Activated CD4-positive, CD25-positive, alpha-beta regulatory T cell (primary cell): ENCODE measurements around the gene LPP.
"Not testable (repeated sequence)": the region's sequence is repeated elsewhere in the genome, so short reads cannot be mapped to it uniquely, and the experiment has no call there.

Source experiments
- DNase-seq, 4 experiments: peaks; one replicate each; lab custom pipeline; 2025; lab: John Stamatoyannopoulos, UW

LPP gene

DNA sequence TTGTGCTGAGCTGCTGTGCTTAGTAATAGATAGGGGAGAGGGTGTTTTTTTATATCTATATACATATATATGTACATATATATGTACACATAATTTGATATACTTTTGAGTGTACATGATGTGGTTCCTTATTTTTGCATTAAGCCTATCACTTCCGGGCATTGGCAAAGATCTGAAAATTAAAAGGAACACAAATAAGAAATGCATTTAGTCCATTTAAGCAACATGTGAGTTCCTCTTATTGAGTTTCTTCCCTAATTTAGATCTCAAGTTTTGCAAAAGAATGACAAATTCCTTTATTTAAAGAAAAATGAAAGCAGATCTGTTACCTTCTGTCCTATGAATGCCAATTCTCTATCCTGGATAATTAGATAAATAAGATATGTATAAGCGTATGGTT, 435.1 kb downstream of the LPP start:
- no peak for DNase-seq

DNA sequence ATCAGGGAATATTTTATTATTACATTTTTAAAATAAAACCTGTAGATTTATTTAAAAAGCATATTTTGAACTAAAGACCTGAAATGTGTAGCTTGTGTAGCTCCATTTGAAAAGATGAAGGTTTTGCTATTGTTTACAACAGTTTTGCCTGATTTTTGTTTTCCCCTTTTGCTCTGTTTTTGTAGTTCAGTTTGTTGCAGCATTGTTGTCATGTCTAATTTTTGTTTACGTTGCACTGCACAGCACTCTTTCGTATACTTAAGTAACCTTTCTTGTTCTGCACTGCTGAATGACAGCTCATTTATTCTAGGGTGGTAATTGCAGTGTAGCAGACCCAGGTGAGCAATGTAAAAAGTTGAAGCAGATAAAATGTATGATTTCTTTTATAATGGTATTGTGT, 435.8 kb downstream of the LPP start:
- DNase-seq, result no peak

DNA sequence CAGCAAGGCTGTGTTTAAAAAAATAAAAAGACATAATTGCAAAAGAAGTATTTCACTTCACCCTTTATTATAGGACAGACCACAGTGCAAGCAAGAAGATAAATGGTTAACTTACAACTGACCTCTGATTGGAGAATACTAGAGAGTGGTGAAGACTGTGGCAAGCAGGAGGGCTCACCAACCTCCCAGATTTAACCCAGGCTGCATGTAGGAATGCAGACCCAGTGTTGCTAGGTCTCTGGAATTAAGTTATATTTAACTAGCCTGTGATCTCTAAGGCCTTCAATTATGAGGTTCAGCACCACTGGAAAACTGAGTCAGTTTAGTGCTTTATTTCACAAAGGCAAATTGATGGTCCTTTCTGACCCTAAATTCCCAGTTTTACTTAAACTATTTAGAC, 436.6 kb downstream of the LPP start:
- no peak for DNase-seq

DNA sequence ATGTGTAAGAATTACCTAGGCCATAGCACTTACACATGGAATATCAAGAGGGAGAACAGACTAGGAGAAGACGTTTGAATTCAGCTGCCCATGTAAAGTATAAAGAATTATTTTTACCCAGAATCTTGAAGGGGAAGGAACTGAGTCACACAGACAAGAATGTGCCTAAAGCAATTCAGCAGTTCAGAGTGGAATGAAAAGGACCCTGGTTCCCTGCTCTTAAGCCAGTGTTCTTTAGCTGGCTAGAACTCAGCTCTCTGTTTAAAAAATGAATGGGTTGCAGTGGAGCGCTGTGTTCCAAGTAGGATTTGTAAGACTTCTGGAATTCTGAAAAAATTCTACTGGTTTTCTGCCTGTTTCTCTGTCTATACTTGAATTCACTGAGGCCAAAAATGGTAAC, 440.2 kb downstream of the LPP start:
- DNase-seq, result no peak

DNA sequence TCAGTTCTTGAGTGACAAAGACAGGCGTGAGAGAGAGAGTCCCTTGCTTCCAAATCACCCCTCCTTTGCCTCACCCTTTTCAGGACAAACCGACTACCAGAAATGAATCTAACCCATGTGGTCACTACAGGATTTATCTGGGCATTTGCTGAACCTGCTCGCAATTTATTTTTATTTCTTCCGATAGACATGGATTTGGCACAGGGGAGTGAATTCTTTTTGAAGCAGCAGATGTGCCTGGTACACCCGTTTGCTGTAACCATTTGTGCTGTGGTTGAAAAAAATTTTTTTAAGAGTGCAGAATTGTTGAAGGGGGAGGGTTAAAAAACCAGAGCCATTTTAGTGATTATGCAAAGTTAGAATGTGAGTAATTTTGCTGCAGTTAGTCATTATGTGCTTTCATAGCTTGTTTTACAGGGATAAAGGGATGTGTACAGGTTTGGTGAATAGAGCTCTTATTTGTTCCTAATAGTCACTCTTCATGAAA, 442.0 kb downstream of the LPP start:
- no peak for DNase-seq

DNA sequence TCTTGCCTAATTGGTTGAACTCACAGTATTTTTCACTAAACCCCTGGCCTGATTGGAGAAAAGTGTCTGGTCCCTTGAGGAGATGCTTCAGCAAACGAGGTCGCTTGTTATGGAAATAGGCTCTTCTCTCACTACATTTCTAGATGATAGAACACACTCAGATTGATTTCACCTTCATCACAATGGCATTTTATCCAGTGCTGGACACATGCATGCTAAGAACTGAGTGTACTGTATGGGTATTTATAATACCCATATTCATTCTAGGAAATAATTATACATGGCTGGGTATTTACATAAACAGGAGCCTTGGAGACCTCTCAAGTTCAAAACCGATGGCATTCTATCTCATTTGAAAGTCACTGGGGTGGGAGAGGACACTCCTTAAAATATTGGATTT, 444.9 kb downstream of the LPP start:
- DNase-seq, result no peak

DNA sequence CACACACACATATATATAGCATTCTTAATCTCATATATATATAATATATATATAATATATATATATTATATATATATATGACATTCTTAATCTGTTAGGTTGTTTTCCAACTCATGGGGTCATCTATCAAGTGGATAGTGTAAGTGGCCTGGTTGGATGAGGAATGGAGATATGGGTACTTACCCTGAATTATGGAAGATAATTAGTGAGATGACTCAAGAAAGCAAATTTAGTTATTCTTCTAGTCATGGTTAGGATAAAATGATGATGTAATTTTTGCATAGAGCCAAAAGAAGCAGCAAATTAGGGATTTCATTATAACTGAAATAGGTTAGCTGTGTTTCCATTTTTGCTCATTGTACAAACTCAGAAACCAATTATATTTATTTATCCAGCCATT, 448.2 kb downstream of the LPP start:
- no peak for DNase-seq

DNA sequence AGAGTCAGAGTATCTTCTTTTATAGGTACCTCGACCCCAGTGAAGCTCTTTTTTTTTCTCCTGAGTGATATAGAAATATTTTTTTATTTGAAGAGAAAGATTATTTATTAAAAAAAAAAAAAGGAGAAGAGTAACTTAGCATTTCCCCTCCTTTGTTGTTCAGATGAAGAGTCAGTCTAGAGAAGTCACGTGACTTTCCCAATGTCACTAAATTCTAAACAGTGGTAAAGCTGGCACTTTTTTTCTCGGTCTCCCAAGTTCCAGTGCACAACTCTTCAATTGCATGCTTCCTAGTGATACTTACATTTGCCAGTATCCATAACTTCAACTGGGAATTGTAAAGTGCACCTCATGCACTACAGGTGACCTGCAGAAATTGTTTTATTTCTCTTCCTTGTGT, 448.7 kb downstream of the LPP start:
- DNase-seq, result no peak

DNA sequence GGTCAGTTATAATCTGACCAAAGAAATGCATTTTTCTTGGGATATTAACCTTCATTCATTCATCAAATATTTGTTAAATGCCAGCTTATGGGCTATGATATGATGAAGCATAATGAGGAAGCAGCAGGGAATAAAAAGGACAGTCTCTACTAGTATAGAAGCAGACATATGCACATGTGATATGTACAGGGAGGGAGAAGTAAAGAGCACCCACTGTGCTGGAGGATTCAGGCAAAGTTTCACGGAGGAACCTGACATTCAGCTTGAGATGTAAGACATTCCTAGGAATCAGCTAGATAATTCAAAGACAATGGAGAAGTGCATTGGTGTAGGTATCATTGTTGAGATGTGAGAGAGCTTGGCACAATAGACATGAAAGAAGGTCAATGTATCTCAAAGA, 450.7 kb downstream of the LPP start:
- DNase-seq, result no peak

DNA sequence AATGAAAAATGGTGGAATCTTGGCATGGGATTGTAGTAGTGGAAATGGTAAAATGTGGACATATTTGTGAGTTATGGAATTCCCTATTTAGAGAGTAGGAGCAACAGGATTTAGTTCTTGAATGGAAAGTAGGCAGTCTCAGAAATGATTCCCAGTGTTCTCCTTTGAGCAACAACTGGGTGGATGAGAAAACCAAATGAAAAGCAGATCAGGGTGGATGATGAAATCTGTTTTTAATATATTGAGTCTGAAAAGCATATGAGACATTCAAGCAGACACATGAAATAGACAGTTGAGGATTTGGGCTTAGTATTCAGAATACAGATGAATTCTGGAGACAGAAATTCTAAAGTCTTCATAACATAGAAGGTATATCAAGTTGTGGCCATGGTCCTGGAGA, 451.3 kb downstream of the LPP start:
- DNase-seq, result no peak

DNA sequence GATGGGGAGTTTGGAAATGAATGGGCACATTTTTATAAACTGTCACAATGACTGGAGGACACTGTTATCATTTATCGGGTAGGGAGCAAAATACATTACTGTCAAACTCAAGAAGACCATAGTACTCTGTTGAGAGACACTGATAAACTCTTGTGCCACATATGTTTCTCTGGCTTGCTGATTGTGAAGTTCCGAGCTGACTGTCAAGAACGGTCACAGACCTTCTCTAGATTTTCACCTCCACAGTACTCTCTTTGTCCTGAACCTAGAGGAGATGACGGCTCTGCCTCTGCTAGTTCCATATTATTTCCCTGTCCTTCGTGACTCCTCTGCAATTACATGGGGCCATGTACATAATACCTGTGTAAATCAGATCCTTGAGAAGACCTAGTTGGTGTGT, 451.9 kb downstream of the LPP start:
- no peak for DNase-seq

DNA sequence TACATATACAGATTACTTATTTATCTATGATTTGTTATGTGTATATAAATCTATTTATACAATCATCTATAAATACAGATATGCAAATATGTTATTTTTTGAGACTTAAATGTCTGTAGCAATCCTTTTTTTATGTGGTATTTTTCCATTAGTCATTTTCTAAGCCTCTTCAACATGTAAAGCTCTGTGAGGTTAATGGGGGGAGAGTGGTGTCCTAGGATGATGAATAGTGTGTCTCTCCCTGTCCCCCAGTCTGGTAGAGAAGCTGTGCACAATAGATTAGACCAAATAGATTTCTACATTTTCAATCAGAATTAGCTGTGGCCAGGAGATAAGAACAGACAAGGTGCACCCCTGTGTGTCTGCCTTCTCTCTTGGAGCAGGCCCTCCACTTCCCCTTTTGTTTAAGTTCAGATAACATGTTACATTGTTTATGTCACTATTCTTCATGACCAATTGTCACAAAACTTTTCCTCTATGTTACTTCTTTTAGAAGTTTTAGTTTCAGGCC, 453.9 kb downstream of the LPP start:
- DNase-seq, result no peak

DNA sequence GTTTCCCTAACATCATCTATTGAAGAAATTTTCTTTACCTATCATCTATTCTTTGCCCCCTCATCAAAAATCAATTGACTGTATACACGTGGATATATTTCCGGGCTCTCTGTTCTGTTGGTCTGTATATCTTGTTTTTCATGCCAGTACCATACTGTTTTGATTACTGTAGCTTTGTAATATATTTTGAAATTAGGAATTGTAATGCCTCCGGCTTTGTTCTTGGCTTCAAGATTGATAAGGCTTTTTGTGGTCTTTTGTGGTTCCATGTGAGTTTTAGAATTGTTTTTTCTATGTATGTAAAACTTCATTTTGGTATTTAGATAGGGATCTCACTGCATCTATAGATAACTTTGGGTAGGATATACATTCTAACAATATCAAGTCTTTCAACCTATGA, 454.4 kb downstream of the LPP start:
- no peak for DNase-seq

DNA sequence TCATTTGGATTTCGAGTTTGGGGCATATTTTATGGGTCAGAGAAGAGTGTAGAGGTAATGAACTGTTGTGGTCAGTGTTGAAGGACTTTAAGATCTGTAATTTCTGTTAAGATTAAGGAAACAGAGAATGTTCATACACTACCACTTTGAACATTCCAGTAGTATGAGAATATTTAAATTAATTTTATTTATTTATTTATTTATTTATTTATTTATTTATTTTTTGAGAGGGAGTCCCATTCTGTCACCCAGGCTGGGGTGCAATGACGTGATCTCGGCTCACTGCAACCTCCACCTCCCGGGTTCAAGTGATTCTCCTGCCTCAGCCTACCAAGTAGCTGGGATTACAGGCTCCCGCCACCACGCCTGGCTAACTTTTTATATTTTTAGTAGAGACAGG, 459.8 kb downstream of the LPP start:
- not testable (repeated sequence) for DNase-seq

DNA sequence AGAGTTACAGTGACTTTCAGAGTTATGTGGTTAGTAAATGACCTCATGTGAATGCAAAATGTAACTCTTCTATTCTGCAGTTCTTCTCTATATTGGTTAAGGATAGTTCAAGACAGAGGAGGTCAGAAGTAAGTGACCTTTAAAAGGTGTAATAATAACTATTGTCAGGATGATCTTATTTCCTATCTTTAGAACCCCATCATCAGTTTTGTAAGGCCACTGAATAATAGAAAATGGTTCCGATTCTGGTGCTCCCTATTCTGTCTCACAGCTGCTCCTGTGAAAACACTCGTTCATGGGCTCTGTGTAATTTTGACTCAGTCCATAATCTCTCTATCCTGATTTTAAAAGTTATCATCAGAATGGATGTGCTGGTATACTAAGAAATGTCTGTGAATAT, 463.3 kb downstream of the LPP start:
- DNase-seq, result no peak

DNA sequence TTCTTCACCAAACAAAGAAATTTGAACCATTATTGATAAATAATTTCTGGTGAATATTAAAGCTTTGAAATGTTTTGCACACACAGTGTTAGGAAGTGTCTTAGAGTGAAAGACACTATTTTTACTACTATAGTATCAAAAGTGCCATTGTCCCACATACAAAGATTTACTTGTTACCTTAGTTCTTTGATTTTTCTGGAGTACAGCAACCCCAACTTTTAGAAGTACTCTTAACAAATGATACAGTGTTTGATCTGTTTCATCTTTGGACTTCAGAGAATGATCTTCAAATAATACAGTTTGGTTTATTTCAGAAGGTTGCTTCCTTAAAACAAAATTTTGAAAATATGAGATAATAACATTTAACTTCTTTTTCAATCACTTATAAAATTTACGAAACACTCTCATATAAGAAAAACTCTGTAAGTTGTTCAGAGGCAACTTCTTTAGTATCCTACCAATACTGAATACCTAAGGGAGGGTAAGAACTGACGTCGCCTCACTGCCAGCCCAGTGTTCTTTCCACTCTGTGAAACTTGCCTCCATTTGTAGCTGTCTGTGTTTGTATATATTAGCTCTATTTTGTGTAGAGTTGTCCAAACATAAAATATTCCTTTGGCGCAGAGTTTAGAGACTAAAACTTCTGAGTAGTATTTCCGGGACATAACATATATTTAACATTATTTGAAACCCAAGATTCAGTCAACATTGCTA, 464.2 kb downstream of the LPP start:
- DNase-seq, result no peak

DNA sequence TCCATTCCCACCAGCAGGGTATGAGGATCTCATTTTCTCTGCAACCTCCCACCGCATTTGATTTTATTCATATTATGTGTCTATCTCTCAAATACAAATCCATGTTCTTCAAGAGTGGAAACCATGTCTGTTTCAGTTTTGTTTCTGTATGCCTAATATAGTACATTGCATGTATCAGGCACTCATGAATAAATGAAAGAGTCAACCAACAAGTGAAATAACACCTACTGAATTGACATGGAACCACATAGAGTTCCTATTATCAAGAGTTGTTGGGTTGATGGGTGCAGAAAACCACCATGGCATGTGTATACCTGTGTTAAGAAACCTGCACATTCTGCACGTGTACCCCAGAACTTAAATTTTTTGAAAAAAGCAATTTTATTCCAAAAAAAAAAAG, 466.8 kb downstream of the LPP start:
- no peak for DNase-seq

DNA sequence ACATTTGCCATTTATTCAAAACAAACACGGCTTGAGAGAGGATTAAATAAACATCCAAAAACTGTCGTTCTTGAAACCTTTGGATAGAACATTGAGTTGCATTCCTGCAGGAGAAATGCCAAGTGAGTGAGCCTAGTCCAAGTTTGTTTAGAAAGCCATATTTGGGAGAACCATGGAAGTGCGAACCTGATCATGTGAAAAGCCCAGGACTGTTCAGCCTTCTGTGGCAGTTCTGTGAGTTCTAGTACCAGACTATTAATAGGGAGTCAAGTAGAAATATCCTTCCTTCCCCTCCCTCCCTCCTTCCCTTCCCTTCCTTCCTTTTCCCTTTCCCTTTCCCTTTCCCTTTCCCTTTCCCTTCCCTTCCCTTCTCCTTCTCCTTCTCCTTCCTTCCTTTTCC, 470.4 kb downstream of the LPP start:
- no peak for DNase-seq

DNA sequence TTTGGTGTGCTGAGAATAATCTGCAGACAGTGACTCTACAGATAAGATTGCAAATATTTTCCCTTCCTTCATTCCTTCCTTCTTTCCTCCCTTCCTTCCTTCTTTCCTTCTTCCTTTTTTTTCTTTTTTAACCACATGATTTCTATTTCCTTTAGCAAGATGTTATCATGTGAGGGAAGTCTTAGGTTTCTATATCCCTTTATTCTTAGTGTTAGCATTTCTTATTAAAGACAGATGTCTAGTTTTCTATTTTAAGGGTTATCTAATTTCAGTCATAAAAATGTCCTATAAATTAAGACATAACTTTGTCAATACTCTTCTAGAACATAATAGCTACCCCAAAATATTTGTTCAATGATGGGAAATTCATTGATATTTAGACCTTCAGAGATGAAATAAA, 470.9 kb downstream of the LPP start:
- DNase-seq, result no peak

DNA sequence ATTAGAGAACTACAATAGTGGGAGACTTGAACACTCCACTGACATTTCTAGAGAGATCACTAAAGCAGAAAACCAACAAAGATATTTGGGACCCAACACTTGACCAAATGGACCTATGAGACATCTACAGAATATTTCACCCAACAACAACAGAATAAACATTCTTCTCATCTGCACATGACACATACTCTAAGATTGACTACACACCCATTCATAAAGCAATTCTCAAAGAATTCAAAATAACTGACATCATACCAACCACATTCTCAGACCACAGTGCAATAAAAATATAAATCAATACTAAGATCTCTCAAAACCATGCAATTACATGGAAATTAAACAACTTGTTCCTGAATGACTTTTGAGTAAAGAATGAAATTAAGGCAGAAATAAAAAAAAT, 473.7 kb downstream of the LPP start:
- no peak for DNase-seq

DNA sequence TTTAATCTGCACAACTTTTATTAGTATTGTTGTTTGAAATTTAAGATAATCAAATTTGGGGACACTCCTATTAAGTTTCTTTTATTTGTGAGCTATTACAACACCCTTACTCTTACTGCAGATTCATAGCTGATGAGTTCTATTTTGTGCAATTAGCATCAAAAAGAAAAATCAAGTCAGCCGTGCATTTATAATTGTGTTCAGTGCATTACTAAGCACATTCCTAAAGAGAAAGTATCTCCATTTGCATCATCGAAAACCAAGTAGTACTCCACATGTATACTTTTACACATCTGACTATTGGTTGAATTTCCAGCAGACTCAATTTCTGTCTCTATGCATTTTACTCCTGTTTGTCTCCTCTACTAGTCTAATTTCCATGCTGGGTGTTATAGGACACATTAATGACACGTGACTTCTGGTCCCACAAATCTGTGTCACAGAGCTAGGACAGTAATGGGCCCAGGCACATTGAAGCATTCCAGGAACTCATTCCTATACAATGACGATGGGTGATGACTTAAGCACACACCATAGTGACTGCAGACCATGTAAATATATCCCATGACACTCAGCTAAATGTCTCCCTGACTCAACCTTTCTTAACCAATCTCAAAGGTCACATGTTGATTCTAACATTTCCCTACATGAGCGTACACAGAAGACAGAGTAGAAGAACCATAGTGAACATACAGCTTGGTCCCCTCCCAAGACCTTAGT, 477.5 kb downstream of the LPP start:
- no peak for DNase-seq

DNA sequence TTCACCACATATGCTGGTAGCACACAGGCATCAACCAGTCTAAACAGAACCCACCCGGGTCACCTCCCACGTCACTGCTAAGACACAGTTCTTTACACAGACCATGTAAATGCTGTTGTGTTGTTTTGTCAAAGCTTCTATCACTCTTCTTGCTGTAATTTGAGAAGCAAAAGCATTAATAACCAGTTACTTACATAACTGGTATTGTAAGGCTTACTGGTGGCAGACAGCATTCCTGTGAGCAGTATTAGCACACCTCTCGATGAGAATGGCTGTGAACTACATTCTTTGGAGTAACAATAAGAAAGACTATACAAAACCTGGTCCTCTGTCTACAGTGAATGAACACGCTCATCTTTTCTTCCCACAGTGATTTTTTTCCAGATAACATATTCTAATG, 479.2 kb downstream of the LPP start:
- DNase-seq, result no peak

DNA sequence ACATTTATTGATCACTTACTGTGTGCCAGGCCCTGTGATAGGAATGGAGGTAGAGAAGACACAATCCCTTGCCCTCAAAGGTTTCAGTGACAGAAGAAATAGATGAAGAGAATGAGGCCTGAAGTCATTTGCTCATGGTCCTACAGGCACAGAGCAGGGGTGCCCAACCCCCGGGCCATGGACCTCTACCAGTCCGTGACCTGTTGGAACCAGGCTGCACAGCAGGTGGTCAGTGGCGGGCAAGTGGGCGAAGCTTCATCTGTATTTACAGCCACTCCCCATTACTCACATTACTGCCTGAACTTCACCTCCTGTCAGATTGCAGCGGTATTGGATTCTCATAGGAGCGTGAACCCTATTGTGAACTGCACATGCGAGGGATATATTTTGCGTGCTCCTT, 480.3 kb downstream of the LPP start:
- no peak for DNase-seq
